LHCN-M2 (cell line): ENCODE results near the gene IFNLR1. TPM values are rescaled to one million over a fixed set of nuclear protein-coding genes. Genes with fewer than 3 reads are reported as not detected.
A peak's percentile ranks its signal among the peaks of the same experiment; 100 is the strongest.

Source experiments
- DNase-seq: peaks from one replicate; pipeline ENCODE4 v3.0.0-alpha.2; 2012; ENCODE audit warnings: low read depth
- total RNA-seq: library from RNA; depleted of rRNA; stranded (reverse); fragments of >200 nt; gene quantifications from 2 replicates; pipeline ENCODE4 v1.2.3, GENCODE V29; 2014

IFNLR1 gene
- total RNA-seq, 1 experiment from 2014 or later: not detected

DNA sequence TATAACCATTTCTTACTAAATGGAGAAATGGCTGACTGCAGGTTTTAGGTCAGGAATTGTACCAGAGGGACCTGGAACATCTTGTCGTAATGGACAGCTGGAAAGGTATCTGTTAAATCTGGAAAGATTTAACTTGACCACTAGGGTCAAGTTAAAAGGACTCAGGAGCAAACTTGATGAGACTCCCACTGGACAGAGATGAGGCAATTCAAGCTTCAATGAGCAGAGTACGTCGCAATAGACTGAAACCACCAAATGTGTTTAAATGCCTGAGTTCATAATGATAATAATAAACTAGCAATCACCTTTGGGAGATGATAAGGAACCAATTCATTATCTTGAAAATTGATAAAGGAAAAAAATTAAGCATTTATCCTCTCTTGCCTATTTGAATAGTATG is 8.7 kb downstream of the IFNLR1 start:
- DNase-seq: no peak

DNA sequence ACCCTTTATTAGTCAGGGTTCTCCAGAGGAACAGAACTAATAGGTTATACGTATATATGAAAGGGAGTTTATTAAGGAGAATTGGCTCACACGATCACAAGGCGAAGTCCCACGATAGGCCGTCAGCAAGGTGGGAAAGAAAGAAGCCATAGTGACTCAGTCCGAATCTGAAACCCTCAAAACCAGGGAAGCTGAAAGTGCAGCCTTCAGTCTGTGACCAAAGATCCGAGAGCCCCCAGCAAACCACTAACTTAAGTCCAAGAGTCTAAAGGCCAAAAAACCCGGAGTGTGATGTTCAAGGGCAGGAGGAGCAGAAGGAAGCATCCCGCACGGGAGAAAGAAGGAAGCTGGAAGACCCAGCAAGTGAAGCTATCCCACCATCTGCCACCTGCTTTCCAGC is 9.9 kb downstream of the IFNLR1 start:
- no peak for DNase-seq

DNA sequence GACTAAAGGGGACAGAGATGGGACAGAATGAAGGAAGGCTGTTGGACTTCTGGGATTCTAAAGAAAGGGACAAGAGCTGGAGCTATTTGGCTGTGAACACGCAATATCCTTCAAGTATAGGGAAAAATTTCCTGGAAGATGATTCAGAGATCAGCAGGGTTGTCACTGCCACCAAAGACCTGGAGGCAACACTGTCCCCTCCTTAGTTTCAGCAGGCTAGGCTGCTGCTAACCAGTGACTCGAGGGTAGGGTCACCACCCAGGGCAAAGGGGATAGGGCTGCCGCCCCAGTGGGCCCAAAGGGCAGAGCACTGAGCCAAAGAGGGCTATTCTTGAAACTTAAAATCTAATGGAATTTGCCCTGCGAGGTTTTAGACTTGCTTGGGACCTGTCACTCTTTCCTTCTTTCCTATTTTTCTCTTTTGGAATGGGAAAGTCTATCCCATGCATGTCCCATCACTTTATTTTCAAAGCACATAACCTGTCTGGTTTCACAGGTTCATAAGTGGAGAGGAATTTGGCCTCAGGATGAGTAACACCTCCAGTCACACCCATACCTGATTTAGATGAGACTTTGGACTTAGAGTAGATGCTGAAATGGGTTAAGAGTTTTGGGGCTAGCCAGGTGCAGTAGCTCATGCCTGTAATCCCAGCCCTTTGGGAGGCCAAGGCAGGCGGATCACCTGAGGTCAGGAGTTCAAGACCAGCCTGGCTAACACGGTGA is 11.9 kb downstream of the IFNLR1 start:
- no peak for DNase-seq

DNA sequence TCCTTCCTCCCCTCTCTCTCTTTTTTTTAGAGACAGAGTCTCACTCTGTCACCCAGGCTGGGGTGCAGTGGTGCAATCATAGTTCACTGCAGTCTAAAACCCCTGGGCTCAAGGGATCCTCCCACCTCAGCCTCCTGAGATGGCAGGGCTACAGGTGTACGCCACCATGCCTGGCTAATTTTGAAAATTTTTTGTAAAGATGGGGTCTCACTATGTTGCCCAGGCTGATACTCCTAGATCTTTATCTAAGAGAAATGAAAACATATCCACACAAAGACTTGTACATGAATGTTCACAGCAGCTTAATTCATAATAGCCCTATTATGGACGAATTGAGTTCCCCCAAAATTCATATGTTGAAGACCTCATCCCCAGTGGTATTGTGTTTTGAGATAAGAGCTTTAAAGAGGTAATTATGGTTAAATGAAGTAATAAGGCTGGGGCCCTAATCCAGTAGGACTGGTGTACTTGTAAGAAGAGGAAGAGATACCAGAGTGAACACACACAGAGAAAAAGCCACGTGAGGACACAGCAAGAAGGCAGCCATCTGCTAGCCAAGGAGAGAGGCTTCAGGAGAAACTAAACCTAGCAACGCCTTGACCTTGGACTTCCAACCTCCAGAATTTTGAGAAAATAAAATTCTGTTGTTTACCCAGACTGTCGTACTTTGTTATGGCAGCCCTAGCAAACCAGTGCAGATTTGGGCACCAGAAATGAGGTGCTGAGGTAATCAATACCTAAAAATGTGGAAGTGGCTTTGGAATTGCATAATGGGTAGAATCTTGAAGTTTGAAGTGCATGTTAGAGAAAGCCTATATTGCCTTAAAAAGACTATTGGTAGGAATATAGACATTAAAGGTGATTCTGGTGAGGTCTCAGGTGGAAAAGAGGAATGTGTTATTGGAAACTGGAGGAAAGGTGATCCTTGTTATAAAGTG is 13.2 kb downstream of the IFNLR1 start:
- DNase-seq: no peak

DNA sequence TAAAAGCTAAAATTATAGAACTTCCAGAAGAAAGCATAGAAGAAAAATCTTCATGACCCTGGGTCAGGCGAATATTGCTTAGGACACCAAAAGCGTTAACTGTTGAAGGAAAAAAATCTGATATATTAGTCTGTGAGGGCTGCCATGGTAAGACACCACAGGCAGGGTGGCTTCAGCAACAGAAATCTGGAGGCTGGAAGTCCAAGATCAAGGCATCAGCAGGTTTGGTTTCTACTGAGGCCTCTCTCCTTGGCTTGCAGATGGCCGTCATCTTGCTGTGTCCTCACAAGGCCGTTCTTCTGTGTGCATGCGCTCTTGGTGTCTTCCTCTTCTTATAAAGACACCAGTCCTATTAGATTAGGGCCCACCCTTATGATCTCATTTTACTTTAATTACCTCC is 14.5 kb downstream of the IFNLR1 start:
- DNase-seq: no peak

DNA sequence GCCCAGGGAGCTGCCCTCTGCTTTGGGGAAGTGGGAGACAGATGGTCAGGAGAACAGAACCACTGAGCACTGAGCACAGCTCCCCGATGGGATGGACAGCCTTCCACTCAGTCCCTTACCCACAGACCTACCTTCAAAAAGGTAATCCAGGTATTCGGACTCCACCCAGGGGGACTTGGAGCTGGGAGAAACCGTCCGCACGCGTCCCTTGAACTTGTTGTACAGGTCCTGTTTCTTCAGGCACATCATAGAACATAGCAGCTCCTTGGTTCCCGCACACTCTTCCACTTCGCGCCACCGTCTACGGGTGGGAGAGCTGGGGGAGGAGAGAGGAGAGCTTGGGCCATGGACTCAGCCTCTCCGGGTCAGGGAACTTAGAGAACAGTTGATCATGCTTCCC is 17.8 kb downstream of the IFNLR1 start:
- no peak for DNase-seq

DNA sequence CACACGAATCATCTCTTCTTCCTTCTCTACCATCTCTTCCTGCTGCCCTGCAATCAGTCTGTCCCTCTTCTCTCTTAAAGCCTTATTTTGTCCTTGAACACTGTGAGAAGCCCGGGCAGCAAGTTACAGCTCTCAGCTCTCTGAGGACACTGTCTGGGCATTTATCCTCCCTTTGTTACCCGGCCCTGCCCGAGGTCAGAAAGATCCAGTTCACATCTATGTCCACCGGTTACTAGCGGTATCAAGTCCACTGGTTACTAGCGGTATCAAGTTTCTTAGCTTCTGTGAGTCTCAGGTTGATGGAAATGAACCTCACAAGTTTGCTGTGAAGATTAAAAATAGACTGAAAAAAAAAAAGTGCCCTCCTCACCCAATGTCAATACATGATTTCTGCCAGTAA is 18.8 kb downstream of the IFNLR1 start:
- DNase-seq: no peak

DNA sequence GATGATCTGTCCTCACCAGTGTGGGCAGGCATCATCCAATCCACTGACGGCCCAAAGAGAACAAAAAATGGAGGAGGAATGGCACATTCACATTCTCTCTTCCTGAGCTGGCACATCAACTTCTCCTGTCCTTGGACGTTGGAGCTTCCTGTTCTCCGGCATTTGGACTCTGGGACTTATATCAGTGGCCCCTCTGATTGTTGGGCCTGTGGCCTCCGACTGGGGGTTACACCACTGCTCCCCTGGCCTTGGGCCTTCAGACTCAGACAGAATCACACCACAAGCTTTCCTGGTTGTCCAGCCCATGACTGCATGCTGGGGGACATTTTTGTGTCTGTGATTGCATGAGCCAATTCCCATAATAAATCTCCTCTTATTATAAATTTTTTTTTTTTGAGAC is 20.1 kb downstream of the IFNLR1 start:
- DNase-seq: no peak

DNA sequence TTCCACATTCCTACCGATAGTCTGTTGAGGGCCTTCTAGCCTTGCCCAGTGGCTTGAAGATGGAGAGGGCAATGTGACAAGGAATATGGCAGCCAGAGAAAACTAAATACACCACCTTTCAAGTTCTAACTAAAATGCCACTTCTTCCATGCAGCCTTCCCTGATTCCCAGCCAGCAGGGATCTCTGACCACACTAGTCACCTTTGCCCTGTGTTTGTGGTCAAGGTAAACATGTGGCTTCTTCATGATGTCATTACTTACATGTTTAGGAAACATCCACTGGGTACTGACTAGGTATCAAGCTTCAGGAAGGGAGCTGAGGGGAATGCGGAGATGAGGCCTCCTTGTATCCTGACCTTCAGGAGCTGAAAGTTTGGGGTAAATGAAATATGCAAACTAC is 21.6 kb downstream of the IFNLR1 start:
- DNase-seq: no peak

DNA sequence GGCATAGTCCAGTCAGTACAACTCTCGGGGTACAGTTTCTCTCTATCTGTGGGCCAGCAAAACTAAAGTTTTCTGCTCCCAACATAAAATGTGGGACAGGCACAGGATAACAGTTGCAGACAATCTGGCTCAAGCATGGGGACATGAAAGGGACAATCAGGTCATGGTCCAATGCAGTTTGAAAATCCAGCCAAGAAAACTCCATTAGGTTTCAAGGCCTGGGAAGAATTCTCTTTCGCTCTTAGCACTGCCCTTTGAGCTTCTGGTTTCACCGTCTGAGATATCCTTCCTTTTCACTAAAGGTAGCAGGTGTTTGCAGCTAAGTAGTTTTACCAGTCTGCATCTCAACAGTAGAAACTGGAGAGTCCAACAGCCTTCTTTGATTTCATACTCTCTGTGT is 23.1 kb downstream of the IFNLR1 start:
- DNase-seq: no peak

DNA sequence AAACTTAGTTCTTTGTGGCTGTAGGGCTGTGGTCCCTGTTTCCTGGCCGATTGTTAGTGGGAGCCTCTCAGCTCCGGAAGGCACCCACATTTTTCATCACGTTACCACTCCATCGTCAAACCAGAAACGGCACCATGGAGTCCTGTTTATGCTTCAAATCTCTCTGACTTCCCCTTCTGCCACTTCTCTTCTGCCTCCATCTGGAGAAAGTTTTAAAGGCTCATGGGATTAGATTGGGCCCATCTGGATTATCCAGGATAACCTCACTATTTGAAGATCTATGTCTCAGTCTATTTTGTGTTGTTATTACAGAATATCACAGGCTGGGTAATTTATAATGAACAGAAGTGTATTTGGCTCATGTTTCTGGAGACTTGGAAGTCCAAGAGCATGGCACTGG is 24.9 kb downstream of the IFNLR1 start:
- DNase-seq: peak; percentile 13

DNA sequence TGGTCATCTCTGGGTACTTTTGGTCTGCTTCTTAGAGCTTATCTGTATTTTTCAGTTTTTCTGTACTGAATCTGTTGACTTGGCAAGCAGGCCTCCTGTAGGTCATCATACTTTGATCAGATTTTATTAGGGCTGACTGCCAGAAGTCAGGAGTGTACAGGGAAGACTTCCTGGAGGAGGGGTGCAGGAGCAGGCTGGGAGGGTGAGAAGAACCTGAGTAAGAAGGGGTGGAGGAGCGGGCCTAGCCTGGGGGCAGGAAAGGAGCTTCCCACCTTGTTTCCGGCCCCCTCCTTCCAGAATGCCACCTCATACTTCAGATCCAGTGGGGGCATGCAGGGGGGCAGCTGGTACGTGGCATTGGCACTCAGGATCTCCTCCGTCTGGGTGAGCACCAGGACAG is 25.8 kb downstream of the IFNLR1 start:
- DNase-seq: no peak

DNA sequence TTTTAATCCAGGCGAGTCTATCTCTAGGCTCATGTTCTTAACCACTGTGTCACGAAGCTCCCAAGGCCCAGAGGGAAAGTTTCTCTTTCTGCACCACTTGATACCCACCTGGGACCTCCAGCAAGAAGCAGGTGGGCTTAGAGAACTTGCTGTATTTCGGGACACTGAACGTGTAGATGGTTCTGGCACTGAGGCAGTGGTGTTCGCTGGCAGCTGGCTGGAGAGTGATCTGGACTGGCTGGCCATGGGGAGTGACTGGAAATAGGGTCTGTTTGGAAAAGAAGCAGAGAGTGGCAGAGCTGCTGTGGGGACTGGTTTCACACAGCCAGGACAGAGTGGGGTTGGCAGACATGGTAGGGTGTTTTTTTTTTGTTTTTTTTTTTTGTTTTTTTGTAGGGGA is 27.7 kb downstream of the IFNLR1 start:
- no peak for DNase-seq

DNA sequence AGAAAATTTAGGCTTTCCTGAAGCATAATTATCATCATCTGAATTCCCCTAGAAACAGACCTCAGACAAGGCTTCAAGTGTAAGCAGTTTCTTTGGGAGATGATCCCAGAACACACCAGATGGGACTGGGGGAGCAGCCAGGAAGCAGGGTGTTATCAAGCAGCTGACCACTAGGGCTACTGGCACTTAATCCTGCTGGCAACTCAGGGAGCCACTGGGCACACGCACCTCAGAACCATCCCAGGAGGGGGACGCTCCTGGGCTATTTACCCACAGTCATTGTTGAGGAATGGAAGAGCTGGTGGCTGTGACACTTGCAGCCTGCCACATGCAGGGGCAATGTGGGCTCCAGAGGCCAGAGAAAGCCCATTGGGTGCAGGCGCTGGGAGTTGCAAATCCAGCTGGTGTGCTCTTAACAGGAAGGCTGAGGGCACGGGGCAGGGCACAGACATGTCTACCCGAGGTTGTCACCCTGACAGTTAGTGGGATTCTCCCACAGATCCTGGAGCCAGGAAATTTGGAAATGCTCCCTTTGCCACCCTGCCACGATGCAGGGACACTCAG is 29.1 kb downstream of the IFNLR1 start:
- DNase-seq: peak; percentile 26

DNA sequence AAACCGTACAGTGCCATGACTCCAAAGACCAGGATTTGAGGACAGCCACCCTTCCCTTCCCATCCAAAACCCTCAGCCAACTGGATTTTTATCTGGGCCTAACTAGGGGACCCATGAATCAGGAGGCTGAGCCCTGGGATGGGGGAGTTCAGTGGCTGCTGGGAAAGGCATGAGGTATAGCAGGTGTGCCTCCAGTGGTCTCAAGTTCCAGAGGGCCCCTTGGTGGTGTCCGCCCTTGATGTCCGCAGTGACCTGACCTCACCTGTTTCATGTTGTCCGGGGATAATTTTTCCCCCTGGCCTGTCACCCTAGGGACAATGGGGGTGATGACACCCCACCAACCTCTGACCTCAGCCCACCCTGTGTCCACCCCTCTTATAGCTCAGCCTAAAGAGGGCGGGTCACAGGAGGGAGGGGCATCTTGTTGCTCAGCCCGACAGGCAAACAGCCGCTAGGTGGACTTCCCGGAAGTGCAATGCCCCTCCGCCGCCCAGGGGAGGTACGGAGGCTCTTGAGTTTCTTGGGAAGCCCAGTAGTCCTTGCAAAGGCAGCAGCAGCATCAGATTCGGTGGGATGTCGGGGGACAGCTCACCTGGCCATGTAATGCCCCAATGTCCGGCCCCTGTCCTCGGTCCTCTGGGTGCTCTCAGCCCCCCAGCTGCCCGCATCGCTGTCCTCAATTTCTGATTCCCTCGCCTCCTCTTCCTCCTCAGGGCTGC is 30.4 kb downstream of the IFNLR1 start:
- DNase-seq: no peak

DNA sequence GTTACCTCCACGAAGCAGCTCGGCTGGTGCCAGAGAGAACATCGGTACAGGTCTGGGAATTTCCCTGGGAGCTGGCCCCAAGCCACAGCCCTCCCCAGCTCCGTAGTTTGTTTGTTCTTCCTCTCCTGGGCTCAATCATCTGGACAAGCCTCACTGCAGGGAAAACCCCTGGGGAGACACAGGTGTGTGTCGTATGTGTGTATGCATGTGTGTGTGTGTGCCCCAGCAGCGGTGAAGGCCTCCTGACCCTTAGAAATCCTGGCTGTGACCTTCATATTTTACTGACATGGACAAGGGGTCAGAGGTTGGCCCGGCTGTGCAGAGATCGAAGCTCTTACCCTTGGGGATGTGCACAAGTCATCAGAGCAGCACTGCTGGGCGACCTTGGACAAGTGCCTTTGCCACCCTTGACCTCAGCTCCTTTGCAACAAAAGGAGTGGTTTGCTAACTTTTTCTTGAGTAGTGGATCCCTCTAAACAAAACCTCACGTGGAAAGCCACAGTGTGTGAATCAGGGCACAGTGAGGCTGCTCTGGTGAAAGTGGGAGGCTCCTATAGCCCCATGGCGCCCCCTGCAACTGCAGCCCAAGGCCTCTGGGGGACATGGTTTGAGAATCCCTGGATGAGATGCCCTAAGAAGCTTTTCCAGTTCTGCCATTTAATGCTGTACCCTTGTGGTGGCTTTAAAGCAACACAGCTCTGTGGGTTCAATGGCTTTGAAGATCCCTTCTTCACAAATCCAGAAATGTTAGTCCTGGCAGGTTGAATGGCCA is 31.9 kb downstream of the IFNLR1 start:
- no peak for DNase-seq

DNA sequence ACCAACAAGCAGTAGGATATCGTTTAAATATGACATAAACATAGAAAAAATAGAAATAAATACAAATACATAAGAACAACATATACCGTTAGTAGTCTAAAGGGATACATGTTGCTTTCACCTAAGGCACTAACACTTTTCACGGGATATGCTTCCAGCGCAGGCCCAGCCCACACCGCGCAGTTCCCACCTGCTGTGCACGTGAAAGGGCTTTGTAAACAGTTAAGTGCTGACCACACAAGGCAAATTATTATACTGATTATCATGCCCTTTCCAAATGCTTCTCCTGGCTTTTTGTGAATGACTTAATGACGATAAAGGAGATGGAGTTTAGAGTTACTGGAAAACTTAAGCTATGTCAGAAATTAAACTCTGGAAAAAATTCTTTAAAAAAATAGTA is 32.9 kb downstream of the IFNLR1 start:
- DNase-seq: no peak

DNA sequence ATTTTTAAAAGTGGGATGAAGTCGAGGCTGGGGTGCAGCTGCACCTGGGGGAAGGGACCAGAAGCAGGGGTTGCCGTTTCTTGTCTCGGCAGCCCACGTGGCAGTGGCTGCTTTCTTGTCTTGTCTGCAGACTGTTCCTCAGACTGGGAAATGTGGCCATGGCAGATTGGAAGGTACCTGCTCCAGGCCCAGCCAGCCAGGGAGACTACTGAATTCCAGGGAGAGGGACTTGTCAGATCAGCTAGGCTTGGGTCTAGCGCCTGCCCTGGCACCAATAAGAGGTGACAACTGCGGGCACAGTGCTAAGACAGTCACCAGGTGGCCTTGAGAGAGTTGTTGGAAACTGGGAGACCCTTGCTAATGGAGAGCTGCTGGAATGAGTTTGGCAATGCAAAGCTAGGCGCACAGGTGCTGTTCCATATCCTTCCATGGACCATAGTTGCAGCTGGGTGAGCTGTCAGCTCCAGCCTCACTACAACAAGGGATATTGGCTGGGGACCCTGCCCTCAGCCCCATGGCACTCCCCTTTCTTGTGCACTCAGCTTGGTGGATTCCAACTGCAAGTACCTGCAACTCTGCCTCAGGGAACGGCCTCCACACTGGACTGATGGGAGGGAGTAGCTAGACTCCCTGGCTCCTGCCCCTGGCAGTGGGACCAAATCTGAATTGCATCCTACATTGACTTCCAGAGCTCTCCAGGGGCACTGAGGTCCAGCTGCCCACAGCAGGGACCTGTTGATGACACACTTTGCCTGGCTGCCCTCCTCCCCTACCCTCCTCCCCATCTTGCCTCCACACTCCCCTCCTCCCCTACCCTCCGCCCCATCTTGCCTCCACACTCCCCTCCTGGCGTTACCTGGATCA is 34.2 kb downstream of the IFNLR1 start:
- no peak for DNase-seq

DNA sequence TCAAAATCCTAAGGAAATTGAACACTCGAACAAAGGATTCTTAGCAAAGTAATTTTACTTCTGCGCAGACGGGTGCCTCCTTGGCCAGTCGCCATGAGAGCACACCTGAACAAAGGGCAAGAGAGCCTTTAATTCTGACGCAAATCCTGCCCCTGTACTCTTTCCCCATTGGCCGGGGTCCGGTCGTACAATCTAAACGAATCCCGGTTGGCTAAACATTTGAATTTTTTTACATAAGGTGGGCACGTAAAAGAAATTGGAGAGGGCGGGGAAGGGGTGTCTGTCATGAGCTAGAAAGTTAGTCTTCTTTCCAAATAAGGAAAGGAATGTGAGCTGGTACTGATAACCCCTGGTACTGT is 35.9 kb downstream of the IFNLR1 start:
- DNase-seq: no peak
